HL-60 (cell line): ENCODE results near the gene YIPF5.

Experiments
- DNase-seq, 2 experiments: peaks; one replicate each; pipeline ENCODE4 v3.0.0-alpha.2; 2010 to 2020; ENCODE audit warnings: low read depth in 1 of 2, low spot score in 1 of 2
- H3K27ac ChIP-seq: fragments of 250-450 bp; sonication (Bioruptor Pico); replicated peaks from 2 replicates; pipeline ENCODE4 v1.5.1; 2020; ENCODE audit warnings: mild to moderate bottlenecking, moderate library complexity
- H3K27me3 ChIP-seq: fragments of 250-450 bp; sonication (Bioruptor Pico); 2 replicates; pipeline ENCODE4 v1.5.1; 2021; ENCODE audit warnings: mild to moderate bottlenecking, moderate library complexity; ENCODE audit not compliant: insufficient read depth, poor library complexity, severe bottlenecking
- H3K4me3 ChIP-seq: replicated peaks from 2 replicates; pipeline ENCODE4 v1.5.1; 2011; ENCODE audit warnings: mild to moderate bottlenecking, control low read depth, low read length; ENCODE audit not compliant: insufficient read depth
- CTCF ChIP-seq: IDR thresholded peaks from one replicate; pipeline ENCODE4 v1.5.1; 2011; ENCODE audit warnings: low read length, control low read depth, inconsistent platforms; ENCODE audit not compliant: insufficient read depth
- GABPA ChIP-seq: IDR thresholded peaks from 2 replicates; pipeline ENCODE4 v1.6.1; 2012; ENCODE audit warnings: low read depth
- POLR2AphosphoS5 ChIP-seq: IDR thresholded peaks from 2 replicates; pipeline ENCODE4 v1.6.1; 2012; ENCODE audit warnings: low read depth
- REST ChIP-seq: IDR thresholded peaks from 2 replicates; pipeline ENCODE4 v1.6.1; 2012; ENCODE audit warnings: low read depth; ENCODE audit not compliant: insufficient replicate concordance
- SPI1 ChIP-seq: IDR thresholded peaks from 2 replicates; pipeline ENCODE4 v1.6.1; 2012; ENCODE audit warnings: low read depth, mild to moderate bottlenecking, borderline replicate concordance

The YIPF5 gene

GRCh38 chr5:144189800-144190429, 19.5 kb upstream of the YIPF5 start:
- no peaks in the 10 kb centered on the region for H3K27me3 ChIP-seq
- no peak overlapping the region for H3K4me3 ChIP-seq
- peak; percentile 73 to 92 for DNase-seq
- peak overlapping the region; percentile 58 for H3K27ac ChIP-seq
- peak; percentile 65 for TF ChIP-seq POLR2AphosphoS5
- peak; percentile 47; the same call in 1 of the 2 replicates for TF ChIP-seq SPI1
- no peak for TF ChIP-seq GABPA
- no peak for TF ChIP-seq REST

- DNase-seq: peak; percentile 52 to 88
- H3K27ac ChIP-seq: peak overlapping the region; percentile 47
- H3K27me3 ChIP-seq: no peaks in the 10 kb centered on the region
- H3K4me3 ChIP-seq: no peak overlapping the region
- TF ChIP-seq CTCF: no peak
- peak; percentile 70 for TF ChIP-seq GABPA
- TF ChIP-seq POLR2AphosphoS5: peak; percentile 81
- TF ChIP-seq REST: peak; percentile 16
Measured at GRCh38 chr5:144187699-144188294, 17.3 kb upstream of the YIPF5 start.

GRCh38 chr5:144183254-144183889, 12.9 kb upstream of the YIPF5 start:
- H3K27me3 ChIP-seq: no peaks in the 10 kb centered on the region
- H3K4me3 ChIP-seq: no peak overlapping the region
- H3K27ac ChIP-seq: no peak overlapping the region
- no peak for DNase-seq
- TF ChIP-seq SPI1 (no peak), CTCF (peak; percentile 26)

- no peak overlapping the region for H3K27ac ChIP-seq
- TF ChIP-seq CTCF (no peak), GABPA (no peak), SPI1 (no peak), REST (no peak), POLR2AphosphoS5 (no peak)
- no peak for DNase-seq
- H3K27me3 ChIP-seq: no peaks in the 10 kb centered on the region
- H3K4me3 ChIP-seq: no peak overlapping the region
Measured at GRCh38 chr5:144179226-144179625, 8.8 kb upstream of the YIPF5 start.
